ENCODE measurements around the gene CORT. TPM values are rescaled to one million over a fixed set of nuclear protein-coding genes. Genes with fewer than 3 reads are reported as not detected.
A peak's percentile ranks its signal among the peaks of the same experiment; 100 is the strongest.
"Not testable (repeated sequence)": the region's sequence is repeated elsewhere in the genome, so short reads cannot be mapped to it uniquely, and the experiment has no call there.

Gene CORT
- total and polyA plus RNA-seq, 10 of the 15 experiments (the other 5 are each of a cell fraction or from before 2014, with no cell fraction given): 0.09 to 0.49 (median 0.23) TPM; not detected in 1

GRCh38 chr1:10473145-10473765 lies 23.4 kb downstream of the CORT start:
- intact Hi-C loops (cut with micrococcal nuclease; ENCODE audit: unreplicated experiment) (loop anchor here (10.0 kb wide), 1 partner anchor 1432 kb away; no protein-coding TSS in a partner anchor), in situ Hi-C loops (cut with MboI) (no loop called here)
- ATAC-seq (no peak), FAIRE-seq (no peak), DNase-seq (ENCODE audit: low read depth, low spot score) (no peak)
- peak overlapping the region; percentile 72 for H3K4me2 ChIP-seq (ENCODE audit: control insufficient read depth, insufficient read depth)
- POLR2A ChIA-PET: interaction anchor here (2.6 kb wide), 1 partner anchor 40 kb away, joined by 10 read pairs; no protein-coding TSS in a partner anchor
- BruUV-seq (replicated peaks): no TSS peak
- WGBS (ENCODE audit: insufficient coverage, insufficient replicate concordance, low lambda C conversion rate, missing lambda C conversion rate): under 1% methylated on average over 23 of the region's 23 CpGs
- TF ChIP-seq, protein P1, sequence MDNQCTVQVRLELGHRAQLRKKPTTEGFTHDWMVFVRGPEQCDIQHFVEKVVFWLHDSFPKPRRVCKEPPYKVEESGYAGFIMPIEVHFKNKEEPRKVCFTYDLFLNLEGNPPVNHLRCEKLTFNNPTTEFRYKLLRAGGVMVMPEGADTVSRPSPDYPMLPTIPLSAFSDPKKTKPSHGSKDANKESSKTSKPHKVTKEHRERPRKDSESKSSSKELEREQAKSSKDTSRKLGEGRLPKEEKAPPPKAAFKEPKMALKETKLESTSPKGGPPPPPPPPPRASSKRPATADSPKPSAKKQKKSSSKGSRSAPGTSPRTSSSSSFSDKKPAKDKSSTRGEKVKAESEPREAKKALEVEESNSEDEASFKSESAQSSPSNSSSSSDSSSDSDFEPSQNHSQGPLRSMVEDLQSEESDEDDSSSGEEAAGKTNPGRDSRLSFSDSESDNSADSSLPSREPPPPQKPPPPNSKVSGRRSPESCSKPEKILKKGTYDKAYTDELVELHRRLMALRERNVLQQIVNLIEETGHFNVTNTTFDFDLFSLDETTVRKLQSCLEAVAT (IDR thresholded peaks at IDR 0.05): peak; percentile 72
- no peak for TF ChIP-seq TCF7 (IDR thresholded peaks at IDR 0.05; ENCODE audit: borderline replicate concordance)
- CTCF ChIA-PET: interaction anchor here (0.6 to 1.1 kb wide), 2 partner anchors 18 to 661 kb away, joined by 3 read pairs; no protein-coding TSS in a partner anchor
- peaks cover 0 to 5% of the 10 kb centered on the region in 2 experiments; a peak in 1 of 4 replicates for H3K36me3 ChIP-seq (ENCODE audit: control insufficient read depth in 2 of 2, insufficient read depth in 2 of 2, low read length in 1 of 2)
- SMC1A ChIA-PET (ENCODE audit: uncharacterized antibody, unreplicated experiment): interaction anchor here (0.7 to 1.3 kb wide), 2 partner anchors 21 to 39 kb away, joined by 3 to 4 read pairs; no protein-coding TSS in a partner anchor
- peak overlapping the region; percentile 56 for H3K9ac ChIP-seq (ENCODE audit: control insufficient read depth, insufficient read depth, low read length)
- H3K4me1 ChIP-seq (ENCODE audit: control insufficient read depth, insufficient read depth, low read length): peaks cover 18% of the 10 kb centered on the region
- RAD21 ChIA-PET (ENCODE audit: unreplicated experiment): interaction anchor here (3.1 kb wide), 1 partner anchor 21 kb away, joined by 14 read pairs; no protein-coding TSS in a partner anchor
- H2AFZ ChIP-seq (ENCODE audit: control insufficient read depth, low read depth, low read length): peak overlapping the region; percentile 83
- no peaks in the 10 kb centered on the region for H4K20me1 ChIP-seq (ENCODE audit: control insufficient read depth, insufficient read depth)
- peak overlapping the region; percentile 39 for H3K4me3 ChIP-seq
- H3K27me3 ChIP-seq (replicated peaks in 1 of 2; ENCODE audit: control insufficient read depth in 2 of 2, insufficient read depth in 2 of 2, low read length in 1 of 2): no peaks in the 10 kb centered on the region
- H3K9me3 ChIP-seq (replicated peaks; ENCODE audit: control insufficient read depth, insufficient read depth, low read length): no peaks in the 10 kb centered on the region
- H3K27ac ChIP-seq (ENCODE audit: control insufficient read depth, insufficient read depth): peak overlapping the region; percentile 64
- peaks cover 38% of the 10 kb centered on the region for H3K79me2 ChIP-seq (ENCODE audit: control insufficient read depth, insufficient read depth, low read length)

DNA sequence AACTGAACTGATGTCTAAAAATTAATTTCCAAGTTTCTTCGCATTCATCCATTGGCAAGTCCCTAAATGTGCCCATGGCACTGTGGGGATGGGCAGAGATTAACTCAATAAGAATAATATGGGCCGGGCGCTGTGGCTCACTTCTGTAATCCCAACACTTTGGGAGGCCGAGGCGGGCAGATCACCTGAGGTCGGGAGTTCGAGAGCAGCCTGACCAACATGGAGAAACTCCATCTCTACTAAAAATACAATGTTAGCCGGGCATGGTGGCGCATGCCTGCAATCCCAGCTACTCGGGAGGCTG lies 24.4 kb downstream of the CORT start:
- FAIRE-seq; ATAC-seq; in situ Hi-C loops (cut with MboI); H3K27me3 ChIP-seq (replicated peaks in 1 of 2; ENCODE audit: control insufficient read depth in 2 of 2, insufficient read depth in 2 of 2, low read length in 1 of 2); BruUV-seq (replicated peaks); DNase-seq (ENCODE audit: low read depth, low spot score); H3K9me3 ChIP-seq (replicated peaks; ENCODE audit: control insufficient read depth, insufficient read depth, low read length); H3K36me3 ChIP-seq (ENCODE audit: control insufficient read depth in 2 of 2, insufficient read depth in 2 of 2, low read length in 1 of 2); H4K20me1 ChIP-seq (ENCODE audit: control insufficient read depth, insufficient read depth): not testable (repeated sequence)
- RAD21 ChIA-PET (ENCODE audit: unreplicated experiment): interaction anchor here (1.5 kb wide), 1 partner anchor 44 kb away, joined by 10 read pairs; the partner anchor contains the start of gene CENPS
- CTCF ChIA-PET: interaction anchor here (0.6 kb wide), 1 partner anchor 662 kb away, joined by 3 read pairs; no protein-coding TSS in a partner anchor
- Histone ChIP-seq H3K27ac (ENCODE audit: control insufficient read depth, insufficient read depth) (peak overlapping the region; percentile 74), H3K4me1 (ENCODE audit: control insufficient read depth, insufficient read depth, low read length) (peaks cover 18% of the 10 kb centered on the region), H3K79me2 (ENCODE audit: control insufficient read depth, insufficient read depth, low read length) (peaks cover 40% of the 10 kb centered on the region), H3K4me3 (peak overlapping the region; percentile 96), H3K9ac (ENCODE audit: control insufficient read depth, insufficient read depth, low read length) (0 out of 2 replicates have a peak overlapping the region, but pooled peaks have one; percentile 19), H3K4me2 (ENCODE audit: control insufficient read depth, insufficient read depth) (peak overlapping the region; percentile 61), H2AFZ (ENCODE audit: control insufficient read depth, low read depth, low read length) (peak overlapping the region; percentile 77)
- intact Hi-C loops (cut with micrococcal nuclease; ENCODE audit: unreplicated experiment): loop anchor here (1.0 to 10.0 kb wide), 2 partner anchors 44 to 1431 kb away; partner anchors contain the start of gene CENPS
- SMC1A ChIA-PET (ENCODE audit: uncharacterized antibody, unreplicated experiment): interaction anchor here (1.1 to 1.5 kb wide), 3 partner anchors 20 to 44 kb away, joined by 3 to 4 read pairs (median 3); partner anchors contain the start of gene CENPS
- POLR2A ChIA-PET: interaction anchor here (0.5 kb wide), 1 partner anchor 236 kb away, joined by 4 read pairs; no protein-coding TSS in a partner anchor
- WGBS (ENCODE audit: insufficient coverage, insufficient replicate concordance, low lambda C conversion rate, missing lambda C conversion rate): 86% methylated on average over 10 of the region's 10 CpGs
